OCI-LY7 (cell line): ENCODE data around the gene GPC2.
"Not testable (repeated sequence)": the region's sequence is repeated elsewhere in the genome, so short reads cannot be mapped to it uniquely, and the experiment has no call there.

ENCODE experiments used
- EZH2phosphoT487 ChIP-seq: fragments of 200-600 bp; sonication (generic); IDR thresholded peaks from 2 replicates; pipeline ENCODE4 v1.6.1; 2018; ENCODE audit warnings: low read depth, borderline replicate concordance, mild to moderate bottlenecking, mixed run types, antibody characterized with exemption, low read length, moderate library complexity, mixed read lengths
- TF ChIP-seq, protein P1 (sequence below): fragments of 200-600 bp; sonication (generic); conservative IDR thresholded peaks from 2 replicates; pipeline ENCODE4 v1.5.1; 2014; ENCODE audit warnings: mild to moderate bottlenecking, antibody characterized with exemption, low read length, moderate library complexity, mixed read lengths

DNA sequence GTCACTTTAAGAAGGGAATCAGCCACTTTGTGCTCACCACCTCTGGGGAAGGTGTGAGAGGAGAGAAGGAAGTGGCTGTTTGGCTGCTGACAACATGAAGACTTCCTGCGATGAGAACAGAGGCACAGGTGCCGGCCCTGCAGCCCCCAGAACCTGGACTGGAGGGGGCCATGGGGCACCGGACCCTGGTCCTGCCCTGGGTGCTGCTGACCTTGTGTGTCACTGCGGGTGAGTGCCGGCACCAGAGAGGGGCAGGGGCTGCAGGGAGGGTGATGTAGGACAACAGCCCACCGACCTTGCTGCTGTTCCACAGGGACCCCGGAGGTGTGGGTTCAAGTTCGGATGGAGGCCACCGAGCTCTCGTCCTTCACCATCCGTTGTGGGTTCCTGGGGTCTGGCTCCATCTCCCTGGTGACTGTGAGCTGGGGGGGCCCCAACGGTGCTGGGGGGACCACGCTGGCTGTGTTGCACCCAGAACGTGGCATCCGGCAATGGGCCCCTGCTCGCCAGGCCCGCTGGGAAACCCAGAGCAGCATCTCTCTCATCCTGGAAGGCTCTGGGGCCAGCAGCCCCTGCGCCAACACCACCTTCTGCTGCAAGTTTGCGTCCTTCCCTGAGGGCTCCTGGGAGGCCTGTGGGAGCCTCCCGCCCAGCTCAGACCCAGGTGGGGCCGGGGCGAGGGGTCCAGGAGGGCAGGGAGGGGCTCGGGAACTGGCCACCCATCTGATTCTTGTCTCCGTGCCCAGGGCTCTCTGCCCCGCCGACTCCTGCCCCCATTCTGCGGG is 42.8 kb upstream of the GPC2 start, which contains the start of gene PVRIG:
- TF ChIP-seq, protein P1, sequence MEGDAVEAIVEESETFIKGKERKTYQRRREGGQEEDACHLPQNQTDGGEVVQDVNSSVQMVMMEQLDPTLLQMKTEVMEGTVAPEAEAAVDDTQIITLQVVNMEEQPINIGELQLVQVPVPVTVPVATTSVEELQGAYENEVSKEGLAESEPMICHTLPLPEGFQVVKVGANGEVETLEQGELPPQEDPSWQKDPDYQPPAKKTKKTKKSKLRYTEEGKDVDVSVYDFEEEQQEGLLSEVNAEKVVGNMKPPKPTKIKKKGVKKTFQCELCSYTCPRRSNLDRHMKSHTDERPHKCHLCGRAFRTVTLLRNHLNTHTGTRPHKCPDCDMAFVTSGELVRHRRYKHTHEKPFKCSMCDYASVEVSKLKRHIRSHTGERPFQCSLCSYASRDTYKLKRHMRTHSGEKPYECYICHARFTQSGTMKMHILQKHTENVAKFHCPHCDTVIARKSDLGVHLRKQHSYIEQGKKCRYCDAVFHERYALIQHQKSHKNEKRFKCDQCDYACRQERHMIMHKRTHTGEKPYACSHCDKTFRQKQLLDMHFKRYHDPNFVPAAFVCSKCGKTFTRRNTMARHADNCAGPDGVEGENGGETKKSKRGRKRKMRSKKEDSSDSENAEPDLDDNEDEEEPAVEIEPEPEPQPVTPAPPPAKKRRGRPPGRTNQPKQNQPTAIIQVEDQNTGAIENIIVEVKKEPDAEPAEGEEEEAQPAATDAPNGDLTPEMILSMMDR, result not testable (repeated sequence)
- TF ChIP-seq EZH2phosphoT487, result not testable (repeated sequence)
